Psoas muscle (tissue), 8 donors: ENCODE data around the gene ATAD2B. TPM values are rescaled to one million over a fixed set of nuclear protein-coding genes. Genes with fewer than 3 reads are reported as not detected.

Experiments used
- ATAC-seq, 4 donors: fragments of 200-7000 bp; cut with Tn5 transposase; one replicate each; pipeline ENCODE4 v1.9.1; 2020; ENCODE audit warnings: moderate library complexity in 3 of 4, mild to moderate bottlenecking in 2 of 4
- DNase-seq, 2 donors: peaks; one replicate each; pipeline ENCODE4 v3.0.0-alpha.2; 2020
- H3K27ac ChIP-seq: fragments of 200-600 bp; one replicate; pipeline ENCODE4 v1.8.0; 2022
- H3K27me3 ChIP-seq, 3 donors: fragments of 200-600 bp in 1 of 3; one replicate each; pipeline versions ENCODE4 v1.6.1 to v1.8.0; 2013 to 2022; ENCODE audit warnings: low read length in 2 of 3, mild to moderate bottlenecking in 2 of 3, moderate library complexity in 1 of 3; ENCODE audit not compliant: insufficient read depth in 3 of 3
- H3K36me3 ChIP-seq, 2 donors: fragments of 200-600 bp in 1 of 2; one replicate each; pipeline versions ENCODE4 v1.6.1 to v1.8.0; 2013 to 2022; ENCODE audit warnings: low read depth in 1 of 2, mild to moderate bottlenecking in 1 of 2, moderate library complexity in 1 of 2; ENCODE audit not compliant: insufficient read depth in 1 of 2
- H3K4me1 ChIP-seq: fragments of 200-600 bp; one replicate; pipeline ENCODE4 v1.8.0; 2022
- H3K4me3 ChIP-seq: fragments of 200-600 bp; one replicate; pipeline ENCODE4 v1.8.0; 2022; ENCODE audit warnings: mild to moderate bottlenecking
- H3K9me3 ChIP-seq: fragments of 200-600 bp; one replicate; pipeline ENCODE4 v1.8.0; 2022
- WGBS, 3 donors: extraction: QIAGEN DNeasy Blood & Tissue Kit; methylation state at CpG; one replicate each; pipeline versions ENCODE4 v1.1.6 to v1.1.7; 2013; 5-methylcytosine and 5-hydroxymethylcytosine counted together
- intact Hi-C, 2 donors: fragments of 100-400 bp; cut with DNase I; formaldehyde crosslinking; loops; one replicate each; pipeline versions ENCODE4 v1.11.0 to v1.14.2; 2022
- polyA plus RNA-seq, 3 donors: library from polyadenylated mRNA; stranded (reverse); fragments of 200-250 nt; gene quantifications; one replicate each; pipeline ENCODE4 v1.2.3, GENCODE V29; 2013
- total RNA-seq, 4 donors: library from RNA; stranded (reverse); fragmentation: NEBNext Ultra II Directional in 2 of 4; extraction: Animal tissue kit (Norgen Biotek cat#: 25700) in 2 of 4; gene quantifications; one replicate each; pipeline versions ENCODE4 v1.2.1 to v1.2.4, GENCODE V29; 2021 to 2023
- TF ChIP-seq, protein P1 (sequence below): fragments of 200-600 bp; IDR thresholded peaks from one replicate; pipeline ENCODE4 v1.8.0; 2022; ENCODE audit warnings: antibody characterized with exemption
- donor health status: healthy with polysubstance abuse.
- donor health status: DM: no; HTN: no; CAD: no; lungs with moderate emphysema.
- donor health status: Bipolar disorder and iron deficiency.
- donor health status: healthy.
- donor health status: DM: yes; HTN: yes; CAD: no.
- donor health status: DM: no; HTN: no; CAD: no.
- donor health status: DM: no; HTN: no; CAD: no.
- donor health status: DM: yes; HTN: yes; CAD: no.

Gene ATAD2B
- total and polyA plus RNA-seq, 7 donors, result 2.6 to 12.5 (median 7.7) TPM

GRCh38 chr2:23828986-23829385, 97.9 kb downstream of the ATAD2B start:
- DNase-seq, result no peak
- WGBS, 3 donors, result 93 to 100% (median 98%) methylated on average over 1 of the region's 1 CpG
- TF ChIP-seq, protein P1, sequence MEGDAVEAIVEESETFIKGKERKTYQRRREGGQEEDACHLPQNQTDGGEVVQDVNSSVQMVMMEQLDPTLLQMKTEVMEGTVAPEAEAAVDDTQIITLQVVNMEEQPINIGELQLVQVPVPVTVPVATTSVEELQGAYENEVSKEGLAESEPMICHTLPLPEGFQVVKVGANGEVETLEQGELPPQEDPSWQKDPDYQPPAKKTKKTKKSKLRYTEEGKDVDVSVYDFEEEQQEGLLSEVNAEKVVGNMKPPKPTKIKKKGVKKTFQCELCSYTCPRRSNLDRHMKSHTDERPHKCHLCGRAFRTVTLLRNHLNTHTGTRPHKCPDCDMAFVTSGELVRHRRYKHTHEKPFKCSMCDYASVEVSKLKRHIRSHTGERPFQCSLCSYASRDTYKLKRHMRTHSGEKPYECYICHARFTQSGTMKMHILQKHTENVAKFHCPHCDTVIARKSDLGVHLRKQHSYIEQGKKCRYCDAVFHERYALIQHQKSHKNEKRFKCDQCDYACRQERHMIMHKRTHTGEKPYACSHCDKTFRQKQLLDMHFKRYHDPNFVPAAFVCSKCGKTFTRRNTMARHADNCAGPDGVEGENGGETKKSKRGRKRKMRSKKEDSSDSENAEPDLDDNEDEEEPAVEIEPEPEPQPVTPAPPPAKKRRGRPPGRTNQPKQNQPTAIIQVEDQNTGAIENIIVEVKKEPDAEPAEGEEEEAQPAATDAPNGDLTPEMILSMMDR, result no peak
- Histone ChIP-seq H3K4me3 (no peak overlapping the region), H3K9me3 (no peaks in the 10 kb centered on the region), H3K36me3 (peaks cover 0 to 43% of the 10 kb centered on the region in 2 donors), H3K27me3 (no peaks in the 10 kb centered on the region), H3K27ac (no peak overlapping the region), H3K4me1 (no peaks in the 10 kb centered on the region)
- ATAC-seq, result no peak
- intact Hi-C loops, result no loop called here

- no peaks in the 10 kb centered on the region for H3K4me1 ChIP-seq
- no peak overlapping the region for H3K4me3 ChIP-seq
- H3K36me3 ChIP-seq, result peaks cover 0 to 38% of the 10 kb centered on the region in 2 donors
- TF ChIP-seq, protein P1, result no peak
- ATAC-seq (no peak), DNase-seq (no peak)
- 90 to 96% (median 91%) methylated on average over 1 of the region's 1 CpG for WGBS, 3 donors
- H3K9me3 ChIP-seq, result no peaks in the 10 kb centered on the region
- intact Hi-C loops, result no loop called here
- H3K27me3 ChIP-seq, result no peaks in the 10 kb centered on the region
- H3K27ac ChIP-seq, result no peak overlapping the region
These were observed 98.5 kb downstream of the ATAD2B start for GRCh38 chr2:23828256-23828980.

DNA sequence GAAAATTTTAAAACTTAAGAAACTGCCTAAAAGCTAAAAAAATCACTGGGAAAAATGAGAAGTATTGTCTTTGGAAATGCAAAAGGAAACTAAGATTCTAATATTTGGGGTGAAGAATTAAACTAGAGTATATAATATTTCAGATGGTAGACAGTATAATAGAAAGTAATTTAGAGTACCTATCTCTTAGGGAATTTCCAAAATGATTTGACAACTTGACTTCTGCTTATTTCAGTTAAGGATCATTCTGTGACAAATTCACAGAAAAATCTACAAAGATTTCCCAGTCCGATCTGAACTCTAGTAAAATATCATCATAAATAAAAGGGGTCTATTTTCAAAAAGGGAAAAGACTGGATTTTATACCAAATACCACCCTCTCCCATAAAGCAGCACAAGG, 99.6 kb downstream of the ATAD2B start:
- Histone ChIP-seq H3K27me3 (no peaks in the 10 kb centered on the region), H3K27ac (no peak overlapping the region), H3K4me3 (no peak overlapping the region), H3K9me3 (no peaks in the 10 kb centered on the region), H3K36me3 (peaks cover 0 to 37% of the 10 kb centered on the region in 2 donors), H3K4me1 (no peaks in the 10 kb centered on the region)
- WGBS, 3 donors, result 72 to 91% (median 88%) methylated on average over 1 of the region's 1 CpG
- DNase-seq (no peak), ATAC-seq (no peak)
- TF ChIP-seq, protein P1, result no peak
- intact Hi-C loops, result no loop called here

DNA sequence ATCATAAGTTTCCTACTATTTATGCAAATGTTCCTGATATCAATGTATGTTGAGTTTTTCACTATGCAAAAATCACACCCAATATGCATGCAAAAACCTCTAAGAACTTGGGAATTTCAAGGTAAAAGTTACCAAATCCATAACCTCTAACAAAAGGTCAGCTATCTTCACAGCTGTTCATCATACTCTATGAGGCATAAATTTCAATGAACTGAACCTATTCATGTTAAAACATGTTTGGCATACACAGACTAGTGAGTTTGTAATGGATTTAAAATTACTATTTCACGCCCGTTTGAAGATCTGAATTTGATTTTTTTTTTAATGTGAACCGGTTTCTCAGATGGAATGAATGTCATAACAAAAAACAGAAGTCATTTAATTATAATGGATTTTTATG, 100.2 kb downstream of the ATAD2B start:
- peaks cover 0 to 42% of the 10 kb centered on the region in 2 donors for H3K36me3 ChIP-seq
- ATAC-seq (no peak), DNase-seq (no peak)
- H3K4me3 ChIP-seq, result no peak overlapping the region
- H3K4me1 ChIP-seq, result no peaks in the 10 kb centered on the region
- no peaks in the 10 kb centered on the region for H3K9me3 ChIP-seq
- intact Hi-C loops, result no loop called here
- 60 to 82% (median 63%) methylated on average over 3 of the region's 3 CpGs for WGBS, 3 donors
- H3K27me3 ChIP-seq, result no peaks in the 10 kb centered on the region
- H3K27ac ChIP-seq, result no peak overlapping the region
- TF ChIP-seq, protein P1, result no peak

DNA sequence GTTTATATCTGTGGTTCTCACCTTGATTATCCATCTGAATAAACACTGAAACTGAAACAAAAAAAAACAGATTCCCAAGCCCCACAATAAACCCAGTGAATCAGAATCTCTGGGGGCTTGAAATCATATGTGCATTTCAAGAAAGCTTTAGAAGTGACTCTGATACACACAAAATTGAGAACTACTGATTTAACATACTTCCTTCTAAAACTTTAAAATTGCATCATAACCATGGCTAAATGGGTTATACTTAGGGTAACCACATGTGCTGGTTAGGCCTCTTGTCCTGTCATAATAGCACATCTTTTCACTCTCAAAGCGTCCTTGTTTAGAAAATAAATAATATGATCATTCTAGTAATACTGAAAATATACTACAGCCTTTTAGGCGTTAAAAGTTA, 100.9 kb downstream of the ATAD2B start:
- TF ChIP-seq, protein P1, result no peak
- Histone ChIP-seq H3K4me1 (no peaks in the 10 kb centered on the region), H3K4me3 (no peak overlapping the region), H3K27me3 (no peaks in the 10 kb centered on the region), H3K9me3 (no peaks in the 10 kb centered on the region), H3K27ac (no peak overlapping the region), H3K36me3 (peaks cover 0 to 44% of the 10 kb centered on the region in 2 donors)
- no peak for DNase-seq
- 71 to 81% (median 72%) methylated on average over 2 of the region's 2 CpGs for WGBS, 3 donors
- no peak for ATAC-seq
- intact Hi-C loops, result no loop called here
